H1 (cell line): ENCODE measurements around the gene EDEM1. TPM values are rescaled to one million over a fixed set of nuclear protein-coding genes. Genes with fewer than 3 reads are reported as not detected.

Source experiments
- CTCF ChIA-PET: fragments of 300-600 bp; sonication (Branson Sonifier 250); formaldehyde crosslinking; loops from one replicate; lab custom pipeline; 2021; ENCODE audit not compliant: partially characterized antibody; lab: Charles Lee
- POLR2A ChIA-PET: fragments of 300-600 bp; sonication (Branson Sonifier 250); formaldehyde crosslinking; loops from one replicate; lab custom pipeline; 2021; ENCODE audit warnings: inconsistent platforms; ENCODE audit not compliant: partially characterized antibody; lab: Charles Lee
- DNase-seq, 2 experiments: peaks; one replicate each; pipeline versions ENCODE4 v3.0.0 to v3.0.0-alpha.2; 2010 to 2022; ENCODE audit warnings: low spot score in 2 of 2, low read depth in 1 of 2, mixed read lengths in 1 of 2
- FAIRE-seq: peaks from 2 replicates; lab custom pipeline; 2011; peaks lifted over from hg19 to GRCh38; lab: Jason Lieb, UNC
- H2AFZ ChIP-seq: 2 replicates; pipeline ENCODE4 v1.8.1; 2012; ENCODE audit warnings: low read length, inconsistent platforms
- H2AK5ac ChIP-seq: 2 replicates; pipeline ENCODE4 v1.6.1; 2013; ENCODE audit warnings: low read depth, low read length
- H2BK120ac ChIP-seq: replicated peaks from 2 replicates; pipeline ENCODE3; 2013; ENCODE audit warnings: low read depth, low read length, inconsistent platforms
- H2BK12ac ChIP-seq: 2 replicates; pipeline ENCODE4 v1.6.1; 2013; ENCODE audit warnings: low read depth, low read length
- H2BK15ac ChIP-seq: 2 replicates; pipeline ENCODE4 v1.6.1; 2013; ENCODE audit warnings: low read length
- H2BK20ac ChIP-seq: 2 replicates; pipeline ENCODE4 v1.6.1; 2013; ENCODE audit warnings: low read length
- H2BK5ac ChIP-seq: 2 replicates; pipeline ENCODE4 v1.6.1; 2013; ENCODE audit warnings: low read depth, low read length
- H3K14ac ChIP-seq: 2 replicates; pipeline ENCODE4 v1.6.1; 2013; ENCODE audit warnings: inconsistent platforms; ENCODE audit not compliant: insufficient read length
- H3K18ac ChIP-seq: 2 replicates; pipeline ENCODE4 v1.6.1; 2013; ENCODE audit warnings: low read length; ENCODE audit errors: extremely low read depth
- H3K23ac ChIP-seq: 2 replicates; pipeline ENCODE4 v1.6.1; 2013; ENCODE audit warnings: inconsistent platforms; ENCODE audit not compliant: insufficient read length
- H3K23me2 ChIP-seq: 2 replicates; pipeline ENCODE4 v1.6.1; 2013; ENCODE audit warnings: low read depth, low read length
- H3K27ac ChIP-seq: 2 replicates; pipeline ENCODE4 v1.6.1; 2011; ENCODE audit warnings: low read depth, low read length, inconsistent platforms
- H3K27me3 ChIP-seq, 4 experiments: replicated peaks in 1 of 4; 1 replicate in 1 of 4; 2 replicates in 3 of 4; pipeline versions ENCODE4 v1.6.1 to v1.8.1; 2011 to 2013; ENCODE audit warnings: low read length in 3 of 4, mild to moderate bottlenecking in 3 of 4, inconsistent platforms in 2 of 4, mixed read lengths in 2 of 4, moderate library complexity in 1 of 4; ENCODE audit not compliant: control insufficient read depth in 3 of 4, insufficient read depth in 3 of 4; ENCODE audit errors: extremely low read depth in 1 of 4
- H3K36me3 ChIP-seq, 4 experiments: 2 replicates each; pipeline versions ENCODE4 v1.6.1 to v1.8.1; 2011 to 2013; ENCODE audit warnings: mild to moderate bottlenecking in 4 of 4, low read length in 3 of 4, moderate library complexity in 2 of 4, control low read depth in 1 of 4, inconsistent platforms in 1 of 4; ENCODE audit not compliant: insufficient read depth in 4 of 4, control insufficient read depth in 2 of 4
- H3K4ac ChIP-seq: replicated peaks from 2 replicates; pipeline ENCODE3; 2013; ENCODE audit warnings: low read length, low read depth, mixed read lengths, inconsistent platforms; ENCODE audit not compliant: insufficient read length
- H3K4me1 ChIP-seq, 4 experiments: replicated peaks in 1 of 4; 1 replicate in 1 of 4; 2 replicates in 3 of 4; pipeline versions ENCODE4 v1.6.1 to v1.8.1; 2011 to 2013; ENCODE audit warnings: low read length in 3 of 4, inconsistent platforms in 2 of 4, mixed read lengths in 1 of 4; ENCODE audit not compliant: insufficient read depth in 4 of 4, control insufficient read depth in 3 of 4
- H3K4me2 ChIP-seq, 2 experiments: 2 replicates each; pipeline versions ENCODE4 v1.6.1 to v1.8.1; 2011 to 2013; ENCODE audit warnings: low read depth in 2 of 2, low read length in 2 of 2, control low read depth in 1 of 2, inconsistent platforms in 1 of 2, mild to moderate bottlenecking in 1 of 2; ENCODE audit not compliant: insufficient read depth in 1 of 2
- H3K4me3 ChIP-seq, 4 experiments: fragments of 200-600, 300-600 bp in 1 of 4; sonication (generic), shearing (Covaris generic), sonication (Bioruptor Twin) in 1 of 4; 2 replicates each; pipeline versions ENCODE4 v1.5.1 to v1.8.1; 2011 to 2016; ENCODE audit warnings: low read length in 4 of 4, low read depth in 3 of 4, control low read depth in 2 of 4, inconsistent platforms in 2 of 4, mild to moderate bottlenecking in 2 of 4, mixed read lengths in 1 of 4, moderate library complexity in 1 of 4; ENCODE audit not compliant: insufficient read depth in 2 of 4; ENCODE audit errors: extremely low read depth in 1 of 4
- H3K56ac ChIP-seq: replicated peaks from 2 replicates; pipeline ENCODE3; 2013; ENCODE audit warnings: low read depth, mild to moderate bottlenecking, mixed read lengths, low read length, inconsistent platforms; ENCODE audit not compliant: insufficient read length
- H3K79me1 ChIP-seq: 2 replicates; pipeline ENCODE4 v1.6.1; 2013; ENCODE audit warnings: low read depth, low read length, control low read depth
- H3K79me2 ChIP-seq, 2 experiments: 2 replicates each; pipeline versions ENCODE4 v1.6.1 to v1.8.1; 2012 to 2013; ENCODE audit warnings: low read length in 2 of 2, mild to moderate bottlenecking in 2 of 2, inconsistent platforms in 1 of 2; ENCODE audit not compliant: insufficient read depth in 2 of 2, control insufficient read depth in 1 of 2
- H3K9ac ChIP-seq, 4 experiments: replicated peaks in 1 of 4; 1 replicate in 1 of 4; 2 replicates in 3 of 4; pipeline versions ENCODE4 v1.6.1 to v1.8.1; 2011 to 2013; ENCODE audit warnings: low read depth in 3 of 4, low read length in 3 of 4, control low read depth in 2 of 4, mild to moderate bottlenecking in 2 of 4, moderate library complexity in 2 of 4, inconsistent platforms in 1 of 4; ENCODE audit errors: extremely low read depth in 1 of 4
- H3K9me3 ChIP-seq, 2 experiments: 2 replicates each; pipeline versions ENCODE4 v1.6.1 to v1.8.1; 2012 to 2013; ENCODE audit warnings: mild to moderate bottlenecking in 2 of 2, moderate library complexity in 2 of 2, control low read depth in 1 of 2, inconsistent platforms in 1 of 2, low read depth in 1 of 2, low read length in 1 of 2, mixed read lengths in 1 of 2; ENCODE audit not compliant: insufficient read depth in 2 of 2
- H4K20me1 ChIP-seq, 2 experiments: replicated peaks in 1 of 2; 2 replicates each; pipeline versions ENCODE3 to v1.8.1; 2011 to 2013; ENCODE audit warnings: inconsistent platforms in 2 of 2, low read length in 2 of 2, mild to moderate bottlenecking in 1 of 2; ENCODE audit not compliant: insufficient read depth in 2 of 2, control insufficient read depth in 1 of 2
- H4K5ac ChIP-seq: 2 replicates; pipeline ENCODE4 v1.6.1; 2013; ENCODE audit warnings: low read length, low read depth, mixed read lengths, inconsistent platforms; ENCODE audit not compliant: insufficient read length
- H4K8ac ChIP-seq: 2 replicates; pipeline ENCODE4 v1.8.0; 2013; ENCODE audit warnings: mild to moderate bottlenecking, moderate library complexity, low read length, inconsistent platforms; ENCODE audit not compliant: insufficient read depth; ENCODE audit errors: extremely low read depth
- H4K91ac ChIP-seq: replicated peaks from 2 replicates; pipeline ENCODE3; 2013; ENCODE audit warnings: low read length, mixed read lengths, inconsistent platforms; ENCODE audit not compliant: insufficient read length
- BACH1 ChIP-seq: IDR thresholded peaks from 2 replicates; pipeline ENCODE4 v1.6.1; 2012; ENCODE audit warnings: low read length, improper control_type of control experiment
- CTCF ChIP-seq, 3 experiments: IDR thresholded peaks; 1 replicate in 2 of 3; 2 replicates in 1 of 3; pipeline versions ENCODE4 v1.5.1 to v1.6.1; 2011; ENCODE audit warnings: low read length in 3 of 3, mild to moderate bottlenecking in 3 of 3, inconsistent platforms in 2 of 3, low read depth in 1 of 3, moderate library complexity in 1 of 3; ENCODE audit not compliant: insufficient read depth in 1 of 3; ENCODE audit errors: control extremely low read depth in 1 of 3
- HDAC2 ChIP-seq, 2 experiments: fragments of 300-600 bp in 1 of 2; sonication (generic) in 1 of 2; IDR thresholded peaks; 2 replicates each; pipeline ENCODE4 v1.6.1; 2011 to 2012; ENCODE audit warnings: low read depth in 2 of 2, low read length in 2 of 2, mild to moderate bottlenecking in 2 of 2, moderate library complexity in 2 of 2, borderline replicate concordance in 1 of 2, inconsistent platforms in 1 of 2
- MAFK ChIP-seq: IDR thresholded peaks from 2 replicates; pipeline ENCODE4 v1.6.1; 2012; ENCODE audit warnings: low read depth, mild to moderate bottlenecking, improper control_type of control experiment, low read length
- NRF1 ChIP-seq: IDR thresholded peaks from 2 replicates; pipeline ENCODE4 v1.6.1; 2011; ENCODE audit warnings: mild to moderate bottlenecking, low read depth, low read length, improper control_type of control experiment
- SUZ12 ChIP-seq: fragments of 200-600 bp; sonication (generic); IDR thresholded peaks from 2 replicates; pipeline ENCODE4 v1.6.1; 2012; ENCODE audit warnings: mild to moderate bottlenecking, inconsistent platforms, low read length, moderate library complexity, mixed read lengths
- TAF1 ChIP-seq: IDR thresholded peaks from 2 replicates; pipeline ENCODE4 v1.6.1; 2011; ENCODE audit warnings: mild to moderate bottlenecking, low read depth, low read length
- TBP ChIP-seq: IDR thresholded peaks from 2 replicates; pipeline ENCODE4 v1.6.1; 2011; ENCODE audit warnings: low read depth, low read length, improper control_type of control experiment
- WGBS, 2 experiments: shearing (Covaris generic) in 1 of 2; methylation state at CpG; one replicate each; pipeline versions ENCODE4 v1.1.6 to v1.1.7; 2013 to 2015; ENCODE audit warnings: low lambda C conversion rate in 2 of 2, mixed read lengths in 2 of 2, inconsistent platforms in 1 of 2, low coverage in 1 of 2, missing lambda C conversion rate in 1 of 2; ENCODE audit not compliant: insufficient replicate concordance in 2 of 2, insufficient coverage in 1 of 2, insufficient read length in 1 of 2; ENCODE audit errors: extremely low coverage in 1 of 2, missing lambda C conversion rate in 1 of 2; 5-methylcytosine and 5-hydroxymethylcytosine counted together
- polyA plus RNA-seq, 7 experiments: library from polyadenylated mRNA; depleted of rRNA in 3 of 7; stranded (reverse) in 5 of 7; unstranded in 2 of 7; fragments of >200 nt in 5 of 7; fragments of 200-250 nt in 2 of 7; gene quantifications; 1 replicate in 5 of 7; 2 replicates in 1 of 7; 4 replicates in 1 of 7; pipeline versions ENCODE4 v1.2.1 to v1.2.3, GENCODE V29; 2011 to 2013; ENCODE audit warnings: missing spikeins in 2 of 7, mixed read lengths in 2 of 7
- total RNA-seq: library from RNA; stranded (reverse); fragmentation: NEBNext Ultra II Directional; extraction: Animal tissue kit (Norgen Biotek cat#: 25700); gene quantifications from 2 replicates; pipeline ENCODE4 v1.2.1, GENCODE V29; 2021

The EDEM1 gene
- total and polyA plus RNA-seq, 2 of the 8 experiments (the other 6 are each of a cell fraction or from before 2014, with no cell fraction given), result 4.8 to 16.4 TPM

GRCh38 chr3:5267252-5267651 lies 79.7 kb downstream of the EDEM1 start:
- no peak overlapping the region for H3K18ac ChIP-seq
- 89% methylated on average over 2 of the region's 2 CpGs; no CpG with 5 or more reads in 1 of the 2 experiments for WGBS, 2 experiments
- H3K79me2 ChIP-seq, result no peaks in the 10 kb centered on the region
- no peaks in the 10 kb centered on the region for H3K27me3 ChIP-seq
- H4K20me1 ChIP-seq, result no peaks in the 10 kb centered on the region
- no peak overlapping the region for H2BK5ac ChIP-seq
- H3K4me1 ChIP-seq, result no peaks in the 10 kb centered on the region
- no peak overlapping the region for H3K56ac ChIP-seq
- no peak overlapping the region for H2BK120ac ChIP-seq
- H2BK12ac ChIP-seq, result no peak overlapping the region
- no peaks in the 10 kb centered on the region for H3K79me1 ChIP-seq
- H3K14ac ChIP-seq, result no peak overlapping the region
- no peak overlapping the region for H4K91ac ChIP-seq
- no peaks in the 10 kb centered on the region for H3K23me2 ChIP-seq
- no peak overlapping the region for H3K9ac ChIP-seq
- CTCF ChIA-PET, result no interaction called here
- DNase-seq (no peak), FAIRE-seq (no peak)
- POLR2A ChIA-PET, result no interaction called here
- H3K4me2 ChIP-seq, result no peak overlapping the region
- no peak for TF ChIP-seq CTCF (IDR thresholded peaks at IDR 0.05; ENCODE audit: control extremely low read depth in 1 of 3, insufficient read depth in 1 of 3, low read depth in 1 of 3, low read length in 3 of 3)
- TF ChIP-seq MAFK, result peak; percentile 84
- no peak for TF ChIP-seq SUZ12
- TF ChIP-seq HDAC2 (IDR thresholded peaks at IDR 0.05; ENCODE audit: borderline replicate concordance in 1 of 2, low read depth in 2 of 2, low read length in 2 of 2), result no peak
- no peak for TF ChIP-seq TAF1
- TF ChIP-seq TBP, result no peak
- TF ChIP-seq NRF1, result no peak
- TF ChIP-seq BACH1, result no peak
- H4K8ac ChIP-seq, result no peak overlapping the region
- H3K4ac ChIP-seq, result no peak overlapping the region
- no peak overlapping the region for H3K23ac ChIP-seq
- H3K27ac ChIP-seq, result no peak overlapping the region
- no peak overlapping the region for H2AK5ac ChIP-seq
- no peak overlapping the region for H3K4me3 ChIP-seq
- H3K9me3 ChIP-seq, result no peaks in the 10 kb centered on the region
- H2BK20ac ChIP-seq, result no peak overlapping the region
- H3K36me3 ChIP-seq, result no peaks in the 10 kb centered on the region
- H2BK15ac ChIP-seq, result no peak overlapping the region
- no peak overlapping the region for H4K5ac ChIP-seq
- no peak overlapping the region for H2AFZ ChIP-seq
